ENCODE data around the gene GLIPR1L1. TPM values are rescaled to one million over a fixed set of nuclear protein-coding genes. Genes with fewer than 3 reads are reported as not detected.
A peak's percentile ranks its signal among the peaks of the same experiment; 100 is the strongest.

The GLIPR1L1 gene
- total RNA-seq, 1 experiment from 2014 or later: not detected

GRCh38 chr12:75366629-75367028 lies 32.2 kb downstream of the GLIPR1L1 start:
- peaks cover 8% of the 10 kb centered on the region for H3K36me3 Mint-ChIP-seq
- DNase-seq (ENCODE audit: low spot score): no peak
- H3K9me3 Mint-ChIP-seq: peaks cover 17% of the 10 kb centered on the region
- H3K4me1 Mint-ChIP-seq: peaks cover 40% of the 10 kb centered on the region
- POLR2A ChIA-PET: no interaction called here
- TF ChIP-seq, protein P1, sequence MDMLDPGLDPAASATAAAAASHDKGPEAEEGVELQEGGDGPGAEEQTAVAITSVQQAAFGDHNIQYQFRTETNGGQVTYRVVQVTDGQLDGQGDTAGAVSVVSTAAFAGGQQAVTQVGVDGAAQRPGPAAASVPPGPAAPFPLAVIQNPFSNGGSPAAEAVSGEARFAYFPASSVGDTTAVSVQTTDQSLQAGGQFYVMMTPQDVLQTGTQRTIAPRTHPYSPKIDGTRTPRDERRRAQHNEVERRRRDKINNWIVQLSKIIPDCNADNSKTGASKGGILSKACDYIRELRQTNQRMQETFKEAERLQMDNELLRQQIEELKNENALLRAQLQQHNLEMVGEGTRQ (CRISPR knock-in tag; IDR thresholded peaks at IDR 0.05): no peak
- TF ChIP-seq, protein P2, sequence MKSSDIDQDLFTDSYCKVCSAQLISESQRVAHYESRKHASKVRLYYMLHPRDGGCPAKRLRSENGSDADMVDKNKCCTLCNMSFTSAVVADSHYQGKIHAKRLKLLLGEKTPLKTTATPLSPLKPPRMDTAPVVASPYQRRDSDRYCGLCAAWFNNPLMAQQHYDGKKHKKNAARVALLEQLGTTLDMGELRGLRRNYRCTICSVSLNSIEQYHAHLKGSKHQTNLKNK (CRISPR knock-in tag; IDR thresholded peaks at IDR 0.05): no peak
- CTCF ChIA-PET: interaction anchor here (1.2 to 2.9 kb wide), 3 partner anchors 25 to 119 kb away, joined by 5 to 17 read pairs (median 7); partner anchors contain the start of genes GLIPR1L1 and GLIPR1L2
- ATAC-seq: peak; percentile 71
- H3K27ac Mint-ChIP-seq: peak overlapping the region; percentile 94
- peak overlapping the region; percentile 24 for H3K4me3 Mint-ChIP-seq
- no peaks in the 10 kb centered on the region for H3K27me3 Mint-ChIP-seq (ENCODE audit: low read depth)

- ATAC-seq (no peak), DNase-seq (ENCODE audit: low spot score) (no peak)
- ChIA-PET POLR2A (no interaction called here), CTCF (interaction anchor here (1.1 kb wide), 1 partner anchor 16 kb away, joined by 4 read pairs; the partner anchor contains the start of gene GLIPR1L2)
- Mint-ChIP-seq H3K4me3 (no peak overlapping the region), H3K36me3 (peaks cover 6% of the 10 kb centered on the region; the same call in 1 of the 2 replicates), H3K27ac (no peak overlapping the region), H3K4me1 (no peaks in the 10 kb centered on the region), H3K9me3 (peaks cover 28% of the 10 kb centered on the region), H3K27me3 (ENCODE audit: low read depth) (no peaks in the 10 kb centered on the region)
- no peak for TF ChIP-seq ZNF219 (CRISPR knock-in tag; IDR thresholded peaks at IDR 0.05; ENCODE audit: borderline replicate concordance)
- no peak for TF ChIP-seq NFYB (CRISPR knock-in tag; conservative IDR thresholded peaks at IDR 0.05; ENCODE audit: low read depth)
Observed at GRCh38 chr12:75374971-75375370, 40.5 kb downstream of the GLIPR1L1 start.

- Mint-ChIP-seq H3K4me3 (no peak overlapping the region), H3K27ac (no peak overlapping the region), H3K36me3 (peaks cover 6% of the 10 kb centered on the region; the same call in 1 of the 2 replicates), H3K27me3 (ENCODE audit: low read depth) (no peaks in the 10 kb centered on the region), H3K9me3 (peaks cover 18% of the 10 kb centered on the region), H3K4me1 (no peaks in the 10 kb centered on the region)
- ATAC-seq (no peak), DNase-seq (ENCODE audit: low spot score) (no peak)
- ChIA-PET CTCF (interaction anchor here (2.4 kb wide), 1 partner anchor 13 kb away, joined by 6 read pairs; the partner anchor contains the start of gene GLIPR1L2), POLR2A (no interaction called here)
- TF ChIP-seq NFYB (CRISPR knock-in tag; conservative IDR thresholded peaks at IDR 0.05; ENCODE audit: low read depth): no peak
- TF ChIP-seq RELA (CRISPR knock-in tag; IDR thresholded peaks at IDR 0.05; ENCODE audit: borderline replicate concordance): no peak
- TF ChIP-seq ZNF281 (CRISPR knock-in tag; IDR thresholded peaks at IDR 0.05): no peak
- no peak for TF ChIP-seq ZNF512 (CRISPR knock-in tag; IDR thresholded peaks at IDR 0.05; ENCODE audit: borderline replicate concordance)
- TF ChIP-seq OVOL2 (CRISPR knock-in tag; IDR thresholded peaks at IDR 0.05; ENCODE audit: borderline replicate concordance): no peak
- TF ChIP-seq, protein P3, sequence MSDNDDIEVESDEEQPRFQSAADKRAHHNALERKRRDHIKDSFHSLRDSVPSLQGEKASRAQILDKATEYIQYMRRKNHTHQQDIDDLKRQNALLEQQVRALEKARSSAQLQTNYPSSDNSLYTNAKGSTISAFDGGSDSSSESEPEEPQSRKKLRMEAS (CRISPR knock-in tag; IDR thresholded peaks at IDR 0.05): no peak
- no peak for TF ChIP-seq FOXJ3 (CRISPR knock-in tag; IDR thresholded peaks at IDR 0.05; ENCODE audit: borderline replicate concordance)
- TF ChIP-seq ZNF263 (CRISPR knock-in tag; IDR thresholded peaks at IDR 0.05; ENCODE audit: low read depth): no peak
- TF ChIP-seq, protein P4, sequence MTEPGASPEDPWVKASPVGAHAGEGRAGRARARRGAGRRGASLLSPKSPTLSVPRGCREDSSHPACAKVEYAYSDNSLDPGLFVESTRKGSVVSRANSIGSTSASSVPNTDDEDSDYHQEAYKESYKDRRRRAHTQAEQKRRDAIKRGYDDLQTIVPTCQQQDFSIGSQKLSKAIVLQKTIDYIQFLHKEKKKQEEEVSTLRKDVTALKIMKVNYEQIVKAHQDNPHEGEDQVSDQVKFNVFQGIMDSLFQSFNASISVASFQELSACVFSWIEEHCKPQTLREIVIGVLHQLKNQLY (CRISPR knock-in tag; IDR thresholded peaks at IDR 0.05): no peak
- TF ChIP-seq, protein P5, sequence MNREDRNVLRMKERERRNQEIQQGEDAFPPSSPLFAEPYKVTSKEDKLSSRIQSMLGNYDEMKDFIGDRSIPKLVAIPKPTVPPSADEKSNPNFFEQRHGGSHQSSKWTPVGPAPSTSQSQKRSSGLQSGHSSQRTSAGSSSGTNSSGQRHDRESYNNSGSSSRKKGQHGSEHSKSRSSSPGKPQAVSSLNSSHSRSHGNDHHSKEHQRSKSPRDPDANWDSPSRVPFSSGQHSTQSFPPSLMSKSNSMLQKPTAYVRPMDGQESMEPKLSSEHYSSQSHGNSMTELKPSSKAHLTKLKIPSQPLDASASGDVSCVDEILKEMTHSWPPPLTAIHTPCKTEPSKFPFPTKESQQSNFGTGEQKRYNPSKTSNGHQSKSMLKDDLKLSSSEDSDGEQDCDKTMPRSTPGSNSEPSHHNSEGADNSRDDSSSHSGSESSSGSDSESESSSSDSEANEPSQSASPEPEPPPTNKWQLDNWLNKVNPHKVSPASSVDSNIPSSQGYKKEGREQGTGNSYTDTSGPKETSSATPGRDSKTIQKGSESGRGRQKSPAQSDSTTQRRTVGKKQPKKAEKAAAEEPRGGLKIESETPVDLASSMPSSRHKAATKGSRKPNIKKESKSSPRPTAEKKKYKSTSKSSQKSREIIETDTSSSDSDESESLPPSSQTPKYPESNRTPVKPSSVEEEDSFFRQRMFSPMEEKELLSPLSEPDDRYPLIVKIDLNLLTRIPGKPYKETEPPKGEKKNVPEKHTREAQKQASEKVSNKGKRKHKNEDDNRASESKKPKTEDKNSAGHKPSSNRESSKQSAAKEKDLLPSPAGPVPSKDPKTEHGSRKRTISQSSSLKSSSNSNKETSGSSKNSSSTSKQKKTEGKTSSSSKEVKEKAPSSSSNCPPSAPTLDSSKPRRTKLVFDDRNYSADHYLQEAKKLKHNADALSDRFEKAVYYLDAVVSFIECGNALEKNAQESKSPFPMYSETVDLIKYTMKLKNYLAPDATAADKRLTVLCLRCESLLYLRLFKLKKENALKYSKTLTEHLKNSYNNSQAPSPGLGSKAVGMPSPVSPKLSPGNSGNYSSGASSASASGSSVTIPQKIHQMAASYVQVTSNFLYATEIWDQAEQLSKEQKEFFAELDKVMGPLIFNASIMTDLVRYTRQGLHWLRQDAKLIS (CRISPR knock-in tag; IDR thresholded peaks at IDR 0.05; ENCODE audit: borderline replicate concordance): no peak
- no peak for TF ChIP-seq ATF2 (CRISPR knock-in tag; IDR thresholded peaks at IDR 0.05; ENCODE audit: borderline replicate concordance, low read depth)
- no peak for TF ChIP-seq MYBL2 (CRISPR knock-in tag; IDR thresholded peaks at IDR 0.05)
- TF ChIP-seq NR2C2 (CRISPR knock-in tag; IDR thresholded peaks at IDR 0.05): no peak
- no peak for TF ChIP-seq EMX1 (CRISPR knock-in tag; IDR thresholded peaks at IDR 0.05)
Observed at GRCh38 chr12:75378354-75378753, 43.9 kb downstream of the GLIPR1L1 start.
